ENCODE results near the gene ATP1B1. TPM values are rescaled to one million over a fixed set of nuclear protein-coding genes. Genes with fewer than 3 reads are reported as not detected.

ATP1B1 gene
- total and polyA plus RNA-seq, 2 of the 13 experiments (the other 11 are each of a cell fraction or from before 2014, with no cell fraction given), result 134 to 135 TPM

GRCh38 chr1:169072945-169073725, 33.4 kb upstream of the ATP1B1 start (continued):
- no peak for TF ChIP-seq ZBTB40 (IDR thresholded peaks at IDR 0.05)
- TF ChIP-seq ZBTB40 (CRISPR knock-in tag; IDR thresholded peaks at IDR 0.05), result no peak
- TF ChIP-seq ZNF780A (CRISPR knock-in tag; IDR thresholded peaks at IDR 0.05), result no peak
